ENCODE results near the gene UNC5C.

UNC5C gene

GRCh38 chr4:95293014-95293413, 255.8 kb downstream of the UNC5C start:
- no peak overlapping the region for H3K4me2 ChIP-seq (ENCODE audit: low read length)
- no peak overlapping the region for H3K23ac ChIP-seq (ENCODE audit: low read length)
- H3K4me1 ChIP-seq (ENCODE audit: control insufficient read depth in 1 of 2, insufficient read depth in 2 of 2, low read length in 2 of 2) = no peaks in the 10 kb centered on the region
- H3K18ac ChIP-seq (ENCODE audit: low read length) = no peak overlapping the region
- H3K27ac ChIP-seq (ENCODE audit: low read depth, low read length) = no peak overlapping the region
- no peaks in the 10 kb centered on the region for H3K9me3 ChIP-seq (ENCODE audit: insufficient read depth, low read depth, low read length)
- H2BK120ac ChIP-seq (ENCODE audit: insufficient read depth, low read length, poor library complexity) = no peak overlapping the region
- no peak overlapping the region for H3K4ac ChIP-seq (ENCODE audit: low read depth, low read length)
- no CpG with 5 or more reads among the region's 1 CpG for WGBS (ENCODE audit: extremely low coverage, insufficient coverage, insufficient read length)
- H3K79me2 ChIP-seq (ENCODE audit: control insufficient read depth, insufficient read depth, low read length, poor library complexity) = no peaks in the 10 kb centered on the region
- no peak overlapping the region for H3K14ac ChIP-seq (ENCODE audit: low read length)
- no peak for DNase-seq
- H3K4me3 ChIP-seq (ENCODE audit: low read depth, low read length) = no peak overlapping the region
- H2AK5ac ChIP-seq (ENCODE audit: low read length) = no peak overlapping the region
- H2BK5ac ChIP-seq (ENCODE audit: low read depth, low read length, poor library complexity) = no peak overlapping the region
- no peak overlapping the region for H4K8ac ChIP-seq (ENCODE audit: low read depth, low read length)
- H2BK12ac ChIP-seq (ENCODE audit: low read length) = no peak overlapping the region
- no peaks in the 10 kb centered on the region for H3K27me3 ChIP-seq (ENCODE audit: insufficient read depth, low read length)
- H4K91ac ChIP-seq (ENCODE audit: low read depth, low read length) = no peak overlapping the region
- peaks cover 8 to 11% of the 10 kb centered on the region in 2 experiments for H3K36me3 ChIP-seq (ENCODE audit: control insufficient read depth in 1 of 2, insufficient read depth in 2 of 2, low read length in 2 of 2)
- H2AFZ ChIP-seq (ENCODE audit: insufficient read depth, low read length, poor library complexity) = no peak overlapping the region
- H4K12ac ChIP-seq (ENCODE audit: low read depth, low read length) = no peak overlapping the region
- H3K79me1 ChIP-seq (ENCODE audit: low read length) = no peaks in the 10 kb centered on the region
- no peak overlapping the region for H3K9ac ChIP-seq (ENCODE audit: low read length)

- H3K4me3 ChIP-seq (ENCODE audit: low read depth, low read length) = no peak overlapping the region
- H4K8ac ChIP-seq (ENCODE audit: low read depth, low read length) = no peak overlapping the region
- no peaks in the 10 kb centered on the region for H3K79me1 ChIP-seq (ENCODE audit: low read length)
- H3K27me3 ChIP-seq (ENCODE audit: insufficient read depth, low read length) = no peaks in the 10 kb centered on the region
- H3K23ac ChIP-seq (ENCODE audit: low read length) = no peak overlapping the region
- no CpG with 5 or more reads among the region's 6 CpGs for WGBS (ENCODE audit: extremely low coverage, insufficient coverage, insufficient read length)
- H3K9me3 ChIP-seq (ENCODE audit: insufficient read depth, low read depth, low read length) = no peaks in the 10 kb centered on the region
- H3K27ac ChIP-seq (ENCODE audit: low read depth, low read length) = no peak overlapping the region
- H4K91ac ChIP-seq (ENCODE audit: low read depth, low read length) = no peak overlapping the region
- DNase-seq = no peak
- no peak overlapping the region for H4K12ac ChIP-seq (ENCODE audit: low read depth, low read length)
- no peak overlapping the region for H2AFZ ChIP-seq (ENCODE audit: insufficient read depth, low read length, poor library complexity)
- no peaks in the 10 kb centered on the region for H3K4me1 ChIP-seq (ENCODE audit: control insufficient read depth in 1 of 2, insufficient read depth in 2 of 2, low read length in 2 of 2)
- H2AK5ac ChIP-seq (ENCODE audit: low read length) = no peak overlapping the region
- H3K18ac ChIP-seq (ENCODE audit: low read length) = no peak overlapping the region
- no peak overlapping the region for H3K14ac ChIP-seq (ENCODE audit: low read length)
- no peak overlapping the region for H3K9ac ChIP-seq (ENCODE audit: low read length)
- H2BK5ac ChIP-seq (ENCODE audit: low read depth, low read length, poor library complexity) = no peak overlapping the region
- H3K36me3 ChIP-seq (ENCODE audit: control insufficient read depth in 1 of 2, insufficient read depth in 2 of 2, low read length in 2 of 2) = peaks cover 3 to 8% of the 10 kb centered on the region in 2 experiments
- no peaks in the 10 kb centered on the region for H3K79me2 ChIP-seq (ENCODE audit: control insufficient read depth, insufficient read depth, low read length, poor library complexity)
- no peak overlapping the region for H2BK120ac ChIP-seq (ENCODE audit: insufficient read depth, low read length, poor library complexity)
- no peak overlapping the region for H3K4me2 ChIP-seq (ENCODE audit: low read length)
- no peak overlapping the region for H3K4ac ChIP-seq (ENCODE audit: low read depth, low read length)
- no peak overlapping the region for H2BK12ac ChIP-seq (ENCODE audit: low read length)
These were observed 258.1 kb downstream of the UNC5C start for GRCh38 chr4:95290702-95291101.

DNA sequence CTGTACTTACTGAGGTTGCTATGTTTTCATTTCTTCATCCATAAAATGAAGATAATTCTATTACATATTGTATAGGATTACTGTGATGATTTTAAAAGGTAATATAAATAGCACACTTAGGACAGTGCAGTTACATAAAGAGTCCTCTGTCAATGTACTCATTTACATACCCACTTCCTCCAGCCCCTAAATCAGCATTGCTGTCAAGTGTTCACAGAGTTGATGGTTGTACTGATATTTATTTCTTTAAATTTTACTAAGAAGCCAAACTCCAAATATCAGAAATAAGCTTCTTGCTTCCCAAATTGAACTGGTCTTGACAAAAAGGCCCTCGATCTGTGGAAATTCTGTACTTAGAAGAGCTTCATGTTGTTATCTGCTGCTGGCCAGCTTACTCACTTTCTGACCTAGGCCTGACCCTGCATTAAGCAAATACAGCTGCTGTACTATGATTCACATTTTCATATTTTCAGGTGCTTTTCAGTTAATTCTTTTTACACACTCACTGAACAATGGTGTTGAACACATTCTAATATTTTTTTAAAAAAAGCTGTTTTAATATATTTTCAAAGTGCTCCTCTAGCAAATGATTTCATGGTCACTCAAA, 259.6 kb downstream of the UNC5C start:
- H2AFZ ChIP-seq (ENCODE audit: insufficient read depth, low read length, poor library complexity) = no peak overlapping the region
- H3K4me1 ChIP-seq (ENCODE audit: control insufficient read depth in 1 of 2, insufficient read depth in 2 of 2, low read length in 2 of 2) = no peaks in the 10 kb centered on the region
- no peak overlapping the region for H3K18ac ChIP-seq (ENCODE audit: low read length)
- no peak overlapping the region for H3K27ac ChIP-seq (ENCODE audit: low read depth, low read length)
- H2BK12ac ChIP-seq (ENCODE audit: low read length) = no peak overlapping the region
- H3K14ac ChIP-seq (ENCODE audit: low read length) = no peak overlapping the region
- no peaks in the 10 kb centered on the region for H3K27me3 ChIP-seq (ENCODE audit: insufficient read depth, low read length)
- H3K79me2 ChIP-seq (ENCODE audit: control insufficient read depth, insufficient read depth, low read length, poor library complexity) = no peaks in the 10 kb centered on the region
- DNase-seq = no peak
- no peak overlapping the region for H3K4ac ChIP-seq (ENCODE audit: low read depth, low read length)
- H3K23ac ChIP-seq (ENCODE audit: low read length) = no peak overlapping the region
- H3K4me2 ChIP-seq (ENCODE audit: low read length) = no peak overlapping the region
- H4K12ac ChIP-seq (ENCODE audit: low read depth, low read length) = no peak overlapping the region
- H4K8ac ChIP-seq (ENCODE audit: low read depth, low read length) = no peak overlapping the region
- no peak overlapping the region for H4K91ac ChIP-seq (ENCODE audit: low read depth, low read length)
- no CpG with 5 or more reads among the region's 1 CpG for WGBS (ENCODE audit: extremely low coverage, insufficient coverage, insufficient read length)
- H2BK120ac ChIP-seq (ENCODE audit: insufficient read depth, low read length, poor library complexity) = no peak overlapping the region
- no peaks in the 10 kb centered on the region for H3K9me3 ChIP-seq (ENCODE audit: insufficient read depth, low read depth, low read length)
- H3K79me1 ChIP-seq (ENCODE audit: low read length) = peaks cover 3% of the 10 kb centered on the region
- no peak overlapping the region for H3K4me3 ChIP-seq (ENCODE audit: low read depth, low read length)
- H2BK5ac ChIP-seq (ENCODE audit: low read depth, low read length, poor library complexity) = no peak overlapping the region
- peaks cover 2 to 5% of the 10 kb centered on the region in 2 experiments for H3K36me3 ChIP-seq (ENCODE audit: control insufficient read depth in 1 of 2, insufficient read depth in 2 of 2, low read length in 2 of 2)
- H2AK5ac ChIP-seq (ENCODE audit: low read length) = no peak overlapping the region
- H3K9ac ChIP-seq (ENCODE audit: low read length) = no peak overlapping the region

DNA sequence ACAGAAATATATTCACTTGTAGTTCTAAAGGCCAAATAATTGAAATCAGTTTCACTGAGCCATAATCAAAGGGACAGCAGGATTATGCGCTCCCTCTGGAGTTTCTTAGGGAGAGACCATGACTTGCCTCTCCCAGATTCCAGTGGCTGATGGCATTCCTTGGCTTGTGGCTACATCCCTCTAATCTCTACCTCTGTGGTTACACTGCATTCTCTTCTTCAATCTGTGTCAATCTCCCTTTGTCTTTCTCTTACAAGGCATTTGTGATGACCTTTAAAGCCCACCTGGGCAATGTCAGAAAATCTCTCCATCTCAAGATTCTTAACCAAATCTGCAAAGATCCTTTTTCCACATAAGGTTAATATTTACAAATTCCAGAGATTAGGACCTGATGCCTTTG, 260.2 kb downstream of the UNC5C start:
- H3K79me1 ChIP-seq (ENCODE audit: low read length) = peaks cover 3% of the 10 kb centered on the region
- no peaks in the 10 kb centered on the region for H3K79me2 ChIP-seq (ENCODE audit: control insufficient read depth, insufficient read depth, low read length, poor library complexity)
- H3K27me3 ChIP-seq (ENCODE audit: insufficient read depth, low read length) = no peaks in the 10 kb centered on the region
- H3K4me2 ChIP-seq (ENCODE audit: low read length) = no peak overlapping the region
- no peak overlapping the region for H2BK120ac ChIP-seq (ENCODE audit: insufficient read depth, low read length, poor library complexity)
- H3K4me3 ChIP-seq (ENCODE audit: low read depth, low read length) = no peak overlapping the region
- H4K12ac ChIP-seq (ENCODE audit: low read depth, low read length) = no peak overlapping the region
- no peak overlapping the region for H2BK12ac ChIP-seq (ENCODE audit: low read length)
- no peak overlapping the region for H3K18ac ChIP-seq (ENCODE audit: low read length)
- H3K9me3 ChIP-seq (ENCODE audit: insufficient read depth, low read depth, low read length) = no peaks in the 10 kb centered on the region
- no CpG with 5 or more reads among the region's 1 CpG for WGBS (ENCODE audit: extremely low coverage, insufficient coverage, insufficient read length)
- H3K4ac ChIP-seq (ENCODE audit: low read depth, low read length) = no peak overlapping the region
- H3K27ac ChIP-seq (ENCODE audit: low read depth, low read length) = no peak overlapping the region
- no peak overlapping the region for H2AK5ac ChIP-seq (ENCODE audit: low read length)
- no peak overlapping the region for H3K23ac ChIP-seq (ENCODE audit: low read length)
- H3K9ac ChIP-seq (ENCODE audit: low read length) = no peak overlapping the region
- H4K8ac ChIP-seq (ENCODE audit: low read depth, low read length) = no peak overlapping the region
- H2BK5ac ChIP-seq (ENCODE audit: low read depth, low read length, poor library complexity) = no peak overlapping the region
- H3K4me1 ChIP-seq (ENCODE audit: control insufficient read depth in 1 of 2, insufficient read depth in 2 of 2, low read length in 2 of 2) = no peaks in the 10 kb centered on the region
- H4K91ac ChIP-seq (ENCODE audit: low read depth, low read length) = no peak overlapping the region
- H3K14ac ChIP-seq (ENCODE audit: low read length) = no peak overlapping the region
- H3K36me3 ChIP-seq (ENCODE audit: control insufficient read depth in 1 of 2, insufficient read depth in 2 of 2, low read length in 2 of 2) = peaks cover 2 to 4% of the 10 kb centered on the region in 2 experiments
- no peak for DNase-seq
- H2AFZ ChIP-seq (ENCODE audit: insufficient read depth, low read length, poor library complexity) = no peak overlapping the region
